ENCODE data around the gene PRRC2C. TPM values are rescaled to one million over a fixed set of nuclear protein-coding genes. Genes with fewer than 3 reads are reported as not detected.

Gene PRRC2C
- total and polyA plus RNA-seq, 7 donors: 12.7 to 71.4 (median 50.8) TPM

- Histone ChIP-seq H3K4me1 (peaks cover 9% of the 10 kb centered on the region), H3K27ac (no peak overlapping the region), H3K9me3 (no peaks in the 10 kb centered on the region), H3K4me3 (no peak overlapping the region), H3K27me3 (ENCODE audit: insufficient read depth in 3 of 3, low read length in 2 of 3) (no peaks in the 10 kb centered on the region), H3K36me3 (ENCODE audit: insufficient read depth in 1 of 2, low read depth in 1 of 2) (peaks cover 6 to 61% of the 10 kb centered on the region in 2 donors)
- DNase-seq (no peak), ATAC-seq (no peak)
- intact Hi-C loops (cut with DNase I): no loop called here
- WGBS, 3 donors: 89 to 94% (median 90%) methylated on average over 1 of the region's 1 CpG
- no peak for TF ChIP-seq CTCF (IDR thresholded peaks at IDR 0.05)
These were observed 30.0 kb downstream of the PRRC2C start for GRCh38 chr1:171515299-171515698.

- no peaks in the 10 kb centered on the region for H3K27me3 ChIP-seq (ENCODE audit: insufficient read depth in 3 of 3, low read length in 2 of 3)
- H3K27ac ChIP-seq: no peak overlapping the region
- 74 to 81% (median 77%) methylated on average over 4 of the region's 4 CpGs for WGBS, 3 donors
These were observed 30.4 kb downstream of the PRRC2C start for GRCh38 chr1:171515741-171516140.

GRCh38 chr1:171521567-171521966 is 36.2 kb downstream of the PRRC2C start:
- H3K4me1 ChIP-seq: no peaks in the 10 kb centered on the region
- no peaks in the 10 kb centered on the region for H3K9me3 ChIP-seq
- no peak overlapping the region for H3K27ac ChIP-seq
- peaks cover 4 to 100% of the 10 kb centered on the region in 2 donors for H3K36me3 ChIP-seq (ENCODE audit: insufficient read depth in 1 of 2, low read depth in 1 of 2)
- H3K4me3 ChIP-seq: no peak overlapping the region
- H3K27me3 ChIP-seq (ENCODE audit: insufficient read depth in 3 of 3, low read length in 2 of 3): no peaks in the 10 kb centered on the region
- 68 to 77% (median 75%) methylated on average over 2 of the region's 2 CpGs for WGBS, 3 donors
- intact Hi-C loops (cut with DNase I): loop anchor here in 1 of 2 donors (10.0 kb wide), 1 partner anchor 63 kb away; no protein-coding TSS in a partner anchor
- ATAC-seq (no peak), DNase-seq (no peak)
- TF ChIP-seq CTCF (IDR thresholded peaks at IDR 0.05): no peak

More at GRCh38 chr1:171515741-171516140, 30.4 kb downstream of the PRRC2C start:
- H3K4me1 ChIP-seq: peaks cover 5% of the 10 kb centered on the region
- H3K9me3 ChIP-seq: no peaks in the 10 kb centered on the region
- ATAC-seq (no peak), DNase-seq (no peak)
- no peak overlapping the region for H3K4me3 ChIP-seq
- peaks cover 6 to 65% of the 10 kb centered on the region in 2 donors for H3K36me3 ChIP-seq (ENCODE audit: insufficient read depth in 1 of 2, low read depth in 1 of 2)
- TF ChIP-seq CTCF (IDR thresholded peaks at IDR 0.05): no peak
- intact Hi-C loops (cut with DNase I): no loop called here

- H3K9me3 ChIP-seq: no peaks in the 10 kb centered on the region
- WGBS, 3 donors: 94 to 96% (median 96%) methylated on average over 3 of the region's 3 CpGs
- TF ChIP-seq CTCF (IDR thresholded peaks at IDR 0.05): no peak
- intact Hi-C loops (cut with DNase I): no loop called here
- H3K27me3 ChIP-seq (ENCODE audit: insufficient read depth in 3 of 3, low read length in 2 of 3): no peaks in the 10 kb centered on the region
- DNase-seq (no peak), ATAC-seq (no peak)
- peaks cover 6 to 99% of the 10 kb centered on the region in 2 donors for H3K36me3 ChIP-seq (ENCODE audit: insufficient read depth in 1 of 2, low read depth in 1 of 2)
- no peak overlapping the region for H3K4me3 ChIP-seq
- no peak overlapping the region for H3K27ac ChIP-seq
- H3K4me1 ChIP-seq: no peaks in the 10 kb centered on the region
These were observed 45.3 kb downstream of the PRRC2C start for GRCh38 chr1:171530676-171531075.

GRCh38 chr1:171532520-171532919 is 47.2 kb downstream of the PRRC2C start:
- DNase-seq (no peak), ATAC-seq (no peak)
- H3K9me3 ChIP-seq: no peaks in the 10 kb centered on the region
- H3K4me1 ChIP-seq: no peaks in the 10 kb centered on the region
- intact Hi-C loops (cut with DNase I): no loop called here
- WGBS, 3 donors: 94 to 95% (median 94%) methylated on average over 7 of the region's 7 CpGs
- H3K36me3 ChIP-seq (ENCODE audit: insufficient read depth in 1 of 2, low read depth in 1 of 2): peaks cover 6 to 99% of the 10 kb centered on the region in 2 donors
- no peaks in the 10 kb centered on the region for H3K27me3 ChIP-seq (ENCODE audit: insufficient read depth in 3 of 3, low read length in 2 of 3)
- no peak overlapping the region for H3K27ac ChIP-seq
- H3K4me3 ChIP-seq: no peak overlapping the region
- TF ChIP-seq CTCF (IDR thresholded peaks at IDR 0.05): no peak

All from psoas muscle (tissue), 8 donors.